H9 (cell line): Measurements from ENCODE around the gene DMRTA1. TPM values are rescaled to one million over a fixed set of nuclear protein-coding genes. Genes with fewer than 3 reads are reported as not detected.
"Not testable (repeated sequence)": the region's sequence is repeated elsewhere in the genome, so short reads cannot be mapped to it uniquely, and the experiment has no call there.

Source experiments
- DNase-seq: peaks from one replicate; pipeline ENCODE4 v3.0.0-alpha.2; 2017
- H2AFZ ChIP-seq: one replicate; pipeline ENCODE4 v1.6.1; 2013; ENCODE audit warnings: mild to moderate bottlenecking, low read length, control low read depth, moderate library complexity
- H2AK5ac ChIP-seq: 2 replicates; pipeline ENCODE4 v1.6.1; 2013; ENCODE audit warnings: low read length, control low read depth, mixed read lengths; ENCODE audit not compliant: insufficient read length
- H2BK120ac ChIP-seq: one replicate; pipeline ENCODE4 v1.6.1; 2013; ENCODE audit warnings: low read depth, mild to moderate bottlenecking, low read length, control low read depth, inconsistent platforms; ENCODE audit not compliant: poor library complexity, severe bottlenecking
- H2BK12ac ChIP-seq: 2 replicates; pipeline ENCODE4 v1.6.1; 2013; ENCODE audit warnings: low read length, control low read depth, mixed read lengths, low read depth; ENCODE audit not compliant: insufficient read length
- H2BK15ac ChIP-seq: 2 replicates; pipeline ENCODE4 v1.6.1; 2013; ENCODE audit warnings: low read depth, low read length, control low read depth
- H2BK20ac ChIP-seq: one replicate; pipeline ENCODE4 v1.6.1; 2013; ENCODE audit warnings: low read depth, mild to moderate bottlenecking, low read length, control low read depth, inconsistent platforms; ENCODE audit not compliant: poor library complexity, severe bottlenecking
- H2BK5ac ChIP-seq: 2 replicates; pipeline ENCODE4 v1.6.1; 2013; ENCODE audit warnings: low read length, control low read depth, mixed read lengths; ENCODE audit not compliant: insufficient read length
- H3K14ac ChIP-seq: 2 replicates; pipeline ENCODE4 v1.6.1; 2013; ENCODE audit warnings: low read length, control low read depth; ENCODE audit not compliant: insufficient read depth
- H3K18ac ChIP-seq: 2 replicates; pipeline ENCODE4 v1.6.1; 2013; ENCODE audit warnings: low read depth, mild to moderate bottlenecking, mixed read lengths, low read length, control low read depth; ENCODE audit not compliant: insufficient read length
- H3K23ac ChIP-seq: 2 replicates; pipeline ENCODE4 v1.6.1; 2013; ENCODE audit warnings: low read length, control low read depth, mixed read lengths, low read depth; ENCODE audit not compliant: insufficient read length
- H3K23me2 ChIP-seq: 2 replicates; pipeline ENCODE4 v1.6.1; 2013; ENCODE audit warnings: low read depth, mild to moderate bottlenecking, mixed read lengths, low read length, control low read depth; ENCODE audit not compliant: insufficient read length, poor library complexity, severe bottlenecking
- H3K27ac ChIP-seq: 2 replicates; pipeline ENCODE4 v1.5.1; 2013; ENCODE audit warnings: low read length, control low read depth, mixed read lengths, low read depth; ENCODE audit not compliant: insufficient read length
- H3K27me3 ChIP-seq: 2 replicates; pipeline ENCODE4 v1.6.1; 2013; ENCODE audit warnings: low read length, control low read depth, inconsistent platforms; ENCODE audit not compliant: insufficient read depth
- H3K4ac ChIP-seq: 2 replicates; pipeline ENCODE4 v1.6.1; 2013; ENCODE audit warnings: low read depth, mild to moderate bottlenecking, control low read depth, inconsistent platforms, low read length, moderate library complexity
- H3K4me1 ChIP-seq: 2 replicates; pipeline ENCODE4 v1.6.1; 2013; ENCODE audit warnings: low read length, control low read depth, inconsistent platforms; ENCODE audit not compliant: insufficient read depth
- H3K4me2 ChIP-seq: 2 replicates; pipeline ENCODE4 v1.6.1; 2013; ENCODE audit warnings: low read length, control low read depth, mixed read lengths; ENCODE audit not compliant: insufficient read length, insufficient read depth
- H3K56ac ChIP-seq: 2 replicates; pipeline ENCODE4 v1.6.1; 2013; ENCODE audit warnings: low read depth, mild to moderate bottlenecking, mixed read lengths, low read length, control low read depth; ENCODE audit not compliant: insufficient read length
- H3K79me1 ChIP-seq: 2 replicates; pipeline ENCODE4 v1.6.1; 2013; ENCODE audit warnings: low read depth, mild to moderate bottlenecking, moderate library complexity, low read length, control low read depth, inconsistent platforms; ENCODE audit not compliant: insufficient read depth, poor library complexity, severe bottlenecking
- H3K79me2 ChIP-seq: 2 replicates; pipeline ENCODE4 v1.6.1; 2013; ENCODE audit warnings: low read length, control low read depth, inconsistent platforms; ENCODE audit not compliant: insufficient read depth
- H3K9ac ChIP-seq: 2 replicates; pipeline ENCODE4 v1.6.1; 2013; ENCODE audit warnings: low read length, control low read depth, mixed read lengths; ENCODE audit not compliant: insufficient read length; ENCODE audit errors: extremely low read depth
- H3K9me3 ChIP-seq: one replicate; pipeline ENCODE4 v1.6.1; 2013; ENCODE audit warnings: low read depth, low read length, inconsistent platforms; ENCODE audit not compliant: control insufficient read depth
- H3T11ph ChIP-seq: one replicate; pipeline ENCODE4 v1.6.1; 2013; ENCODE audit warnings: mild to moderate bottlenecking, low read length, control low read depth, inconsistent platforms
- H4K20me1 ChIP-seq: one replicate; pipeline ENCODE4 v1.6.1; 2013; ENCODE audit not compliant: control insufficient read depth, insufficient read length, insufficient read depth
- H4K5ac ChIP-seq: 2 replicates; pipeline ENCODE4 v1.6.1; 2013; ENCODE audit warnings: low read depth, mild to moderate bottlenecking, mixed read lengths, low read length, control low read depth; ENCODE audit not compliant: insufficient read length
- H4K8ac ChIP-seq: replicated peaks from 2 replicates; pipeline ENCODE4 v1.6.1; 2013; ENCODE audit warnings: low read length, control low read depth, mixed read lengths, low read depth; ENCODE audit not compliant: insufficient read length
- H4K91ac ChIP-seq: 2 replicates; pipeline ENCODE4 v1.6.1; 2013; ENCODE audit warnings: low read depth, mild to moderate bottlenecking, moderate library complexity, mixed read lengths, low read length, control low read depth; ENCODE audit not compliant: insufficient read length
- H3K27ac Mint-ChIP-seq, 3 experiments: 2 replicates in 2 of 3; 3 replicates in 1 of 3; pipeline ENCODE4 v1.8.0; 2020 to 2021; ENCODE audit warnings: mixed read lengths in 3 of 3, mild to moderate bottlenecking in 1 of 3, moderate library complexity in 1 of 3
- H3K27me3 Mint-ChIP-seq: 2 replicates; pipeline ENCODE4 v1.8.0; 2021; ENCODE audit warnings: low read depth, mild to moderate bottlenecking, moderate library complexity, mixed read lengths
- H3K36me3 Mint-ChIP-seq, 3 experiments: 2 replicates in 2 of 3; 3 replicates in 1 of 3; pipeline ENCODE4 v1.8.0; 2020 to 2021; ENCODE audit warnings: low read depth in 3 of 3, mixed read lengths in 3 of 3; ENCODE audit not compliant: insufficient read depth in 1 of 3
- H3K4me1 Mint-ChIP-seq, 2 experiments: 2 replicates each; pipeline ENCODE4 v1.8.0; 2020; ENCODE audit warnings: mixed read lengths in 2 of 2
- H3K4me3 Mint-ChIP-seq, 2 experiments: 2 replicates in 1 of 2; 3 replicates in 1 of 2; pipeline ENCODE4 v1.8.0; 2020 to 2021; ENCODE audit warnings: mild to moderate bottlenecking in 2 of 2, mixed read lengths in 2 of 2, moderate library complexity in 1 of 2
- H3K9me3 Mint-ChIP-seq, 2 experiments: 2 replicates in 1 of 2; 3 replicates in 1 of 2; pipeline ENCODE4 v1.8.0; 2020; ENCODE audit warnings: mild to moderate bottlenecking in 2 of 2, mixed read lengths in 2 of 2, moderate library complexity in 1 of 2
- WGBS: extraction: QIAGEN DNeasy Blood & Tissue Kit; methylation state at CpG from one replicate; pipeline ENCODE4 v1.1.7; 2013; ENCODE audit warnings: missing lambda C conversion rate, low lambda C conversion rate, mixed read lengths; ENCODE audit not compliant: insufficient read length; ENCODE audit errors: extremely low coverage; 5-methylcytosine and 5-hydroxymethylcytosine counted together
- total RNA-seq: library from RNA; stranded (reverse); gene quantifications from 2 replicates; pipeline ENCODE4 v1.2.1, GENCODE V29; 2021
- TF ChIP-seq, protein P1 (sequence below): fragments of 200-600 bp; sonication (generic); conservative IDR thresholded peaks from 3 replicates; pipeline ENCODE4 v1.8.0; 2021; ENCODE audit warnings: antibody characterized with exemption, mild to moderate bottlenecking

Gene DMRTA1
- total RNA-seq, 1 experiment from 2014 or later = 2.8 TPM

DNA sequence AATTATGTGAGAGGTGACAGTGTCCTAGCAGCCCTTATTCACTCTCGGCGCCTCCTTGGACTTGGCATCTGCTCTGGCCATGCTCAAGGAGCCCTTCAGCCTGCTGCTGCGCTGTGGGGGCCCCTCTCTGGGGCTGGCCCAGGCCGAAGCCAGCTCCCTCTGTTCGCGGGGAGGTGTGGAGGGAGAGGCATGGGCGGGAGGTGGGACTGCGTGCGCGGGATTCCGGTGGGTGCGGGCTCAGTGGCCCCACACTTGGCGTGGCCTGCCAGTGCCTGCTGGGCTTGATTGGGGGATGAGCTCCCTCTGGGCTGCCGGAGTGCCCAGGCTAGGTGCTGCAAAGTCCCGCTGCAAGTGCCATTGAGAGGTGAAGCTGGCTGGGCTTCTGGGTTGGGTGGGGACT lies 12.9 kb upstream of the DMRTA1 start:
- H3K4ac ChIP-seq = no peak overlapping the region
- DNase-seq = no peak
- no peak overlapping the region for H2AK5ac ChIP-seq
- H3K9me3 ChIP-seq = no peaks in the 10 kb centered on the region
- no peak overlapping the region for H2BK120ac ChIP-seq
- H2BK20ac ChIP-seq = no peak overlapping the region
- no CpG with 5 or more reads among the region's 15 CpGs for WGBS
- H3T11ph ChIP-seq = no peak overlapping the region
- no peak overlapping the region for H4K91ac ChIP-seq
- no peak overlapping the region for H2BK12ac ChIP-seq
- no peaks in the 10 kb centered on the region; a peak in 1 of 7 replicates for H3K36me3 Mint-ChIP-seq
- no peak overlapping the region for H4K5ac ChIP-seq
- H3K27me3 ChIP-seq = no peaks in the 10 kb centered on the region
- H3K4me2 ChIP-seq = no peak overlapping the region
- no peak overlapping the region for H3K27ac ChIP-seq
- H3K27ac Mint-ChIP-seq = no peak overlapping the region
- H3K23ac ChIP-seq = no peak overlapping the region
- no peak overlapping the region for H2BK15ac ChIP-seq
- no peak overlapping the region for H3K9ac ChIP-seq
- H4K8ac ChIP-seq = no peak overlapping the region
- no peak overlapping the region for H3K4me3 Mint-ChIP-seq
- no peak overlapping the region for H3K14ac ChIP-seq
- no peak overlapping the region for H2AFZ ChIP-seq
- no peaks in the 10 kb centered on the region for H3K27me3 Mint-ChIP-seq
- H3K56ac ChIP-seq = no peak overlapping the region
- no peak overlapping the region for H2BK5ac ChIP-seq
- no peaks in the 10 kb centered on the region for H3K79me1 ChIP-seq
- H3K79me2 ChIP-seq = no peaks in the 10 kb centered on the region
- H3K4me1 ChIP-seq = no peaks in the 10 kb centered on the region
- H3K23me2 ChIP-seq = no peaks in the 10 kb centered on the region
- H3K18ac ChIP-seq = no peak overlapping the region
- TF ChIP-seq, protein P1, sequence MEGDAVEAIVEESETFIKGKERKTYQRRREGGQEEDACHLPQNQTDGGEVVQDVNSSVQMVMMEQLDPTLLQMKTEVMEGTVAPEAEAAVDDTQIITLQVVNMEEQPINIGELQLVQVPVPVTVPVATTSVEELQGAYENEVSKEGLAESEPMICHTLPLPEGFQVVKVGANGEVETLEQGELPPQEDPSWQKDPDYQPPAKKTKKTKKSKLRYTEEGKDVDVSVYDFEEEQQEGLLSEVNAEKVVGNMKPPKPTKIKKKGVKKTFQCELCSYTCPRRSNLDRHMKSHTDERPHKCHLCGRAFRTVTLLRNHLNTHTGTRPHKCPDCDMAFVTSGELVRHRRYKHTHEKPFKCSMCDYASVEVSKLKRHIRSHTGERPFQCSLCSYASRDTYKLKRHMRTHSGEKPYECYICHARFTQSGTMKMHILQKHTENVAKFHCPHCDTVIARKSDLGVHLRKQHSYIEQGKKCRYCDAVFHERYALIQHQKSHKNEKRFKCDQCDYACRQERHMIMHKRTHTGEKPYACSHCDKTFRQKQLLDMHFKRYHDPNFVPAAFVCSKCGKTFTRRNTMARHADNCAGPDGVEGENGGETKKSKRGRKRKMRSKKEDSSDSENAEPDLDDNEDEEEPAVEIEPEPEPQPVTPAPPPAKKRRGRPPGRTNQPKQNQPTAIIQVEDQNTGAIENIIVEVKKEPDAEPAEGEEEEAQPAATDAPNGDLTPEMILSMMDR = no peak
- H4K20me1 ChIP-seq = no peaks in the 10 kb centered on the region
- peaks cover 0 to 4% of the 10 kb centered on the region in 2 experiments; a peak in 2 of 5 replicates for H3K9me3 Mint-ChIP-seq
- H3K4me1 Mint-ChIP-seq = peaks cover 13 to 25% of the 10 kb centered on the region in 2 experiments

DNA sequence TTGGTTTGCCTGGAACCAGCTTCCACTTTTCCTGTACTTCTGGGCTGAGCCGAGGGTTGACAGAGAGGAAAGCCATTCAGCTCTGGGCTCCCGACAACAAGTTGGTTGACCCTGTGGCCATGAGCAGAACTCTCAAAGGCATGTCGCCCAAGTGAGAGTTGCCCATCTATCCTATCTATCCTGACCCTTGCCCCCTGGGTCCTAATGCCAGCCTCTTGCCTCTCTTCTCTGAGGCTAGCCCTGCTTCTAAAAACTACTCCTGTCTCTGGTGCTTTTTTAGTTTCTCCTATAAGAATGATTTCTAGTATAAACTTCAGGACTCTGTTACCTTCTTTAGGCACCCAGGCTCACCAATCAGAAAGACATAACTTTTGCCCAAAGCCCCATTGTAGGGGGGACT lies 11.4 kb upstream of the DMRTA1 start:
- H2BK12ac ChIP-seq, H3K18ac ChIP-seq, H3K9me3 Mint-ChIP-seq, DNase-seq, H4K20me1 ChIP-seq, H2BK15ac ChIP-seq, H3K23me2 ChIP-seq, H3K79me2 ChIP-seq, H3K27ac Mint-ChIP-seq, H2BK5ac ChIP-seq, H3K9ac ChIP-seq, H3K4me1 ChIP-seq, H3K4me3 Mint-ChIP-seq, H3K27ac ChIP-seq, H3K4me2 ChIP-seq, H2AFZ ChIP-seq, H4K5ac ChIP-seq, H3K4ac ChIP-seq, H4K91ac ChIP-seq, H3K79me1 ChIP-seq, H3T11ph ChIP-seq, H3K14ac ChIP-seq, H3K27me3 Mint-ChIP-seq, H3K27me3 ChIP-seq, H3K56ac ChIP-seq, H4K8ac ChIP-seq, H2BK120ac ChIP-seq, H2BK20ac ChIP-seq, H3K23ac ChIP-seq, H2AK5ac ChIP-seq, H3K36me3 Mint-ChIP-seq, H3K9me3 ChIP-seq: not testable (repeated sequence)
- H3K4me1 Mint-ChIP-seq = peaks cover 6 to 13% of the 10 kb centered on the region in 2 experiments
- no CpG with 5 or more reads among the region's 3 CpGs for WGBS
